ENCODE data around the gene FCGBP.

DNA sequence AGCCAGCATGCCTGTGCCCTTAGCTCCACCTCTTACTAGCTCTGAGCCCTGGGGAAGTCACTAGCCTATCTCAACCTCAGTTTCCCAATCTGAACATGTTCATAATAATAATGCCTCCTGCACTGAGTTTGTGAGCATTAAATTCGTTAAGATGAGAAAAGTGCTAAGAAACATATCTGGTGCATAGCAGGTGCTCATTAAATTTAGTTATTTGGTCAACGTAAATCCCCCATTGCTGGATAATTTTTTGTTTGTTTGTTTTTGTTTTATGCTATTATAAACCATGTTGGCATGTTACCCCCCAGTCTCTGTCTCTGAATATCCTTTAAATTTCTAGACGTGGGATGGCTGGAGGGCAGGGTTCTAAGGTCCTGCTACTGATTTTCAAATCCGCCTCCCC lies 10.6 kb downstream of the FCGBP start:
- TF ChIP-seq CTCF (IDR thresholded peaks at IDR 0.05) (no peak), POLR2A (IDR thresholded peaks at IDR 0.05) (no peak), EP300 (IDR thresholded peaks at IDR 0.05) (no peak)
